Activated CD4-positive, alpha-beta T cell treated with anti-CD3 and anti-CD28 coated beads, Interleukin-10, Interleukin-2, amounts not matched to agents 100 ng/mL and 50 ng/mL, durations not matched to agents 16 hours and 8 hours (primary cell): Measurements from ENCODE around the gene NME7.
"Not testable (repeated sequence)": the region's sequence is repeated elsewhere in the genome, so short reads cannot be mapped to it uniquely, and the experiment has no call there.

ENCODE experiments used
- DNase-seq: peaks from one replicate; pipeline ENCODE4 v3.0.0-alpha.2; 2020

The NME7 gene

GRCh38 chr1:169367686-169368405, at the start of gene NME7, which contains the start of gene BLZF1:
TSS of gene NME7 (minus strand) at chr1:169367797. CDS start at chr1:169367710, 87 bp downstream.
TSS of gene BLZF1 (plus strand) at chr1:169368195. CDS start at chr1:169369523, 1,328 bp downstream.
- peak; percentile 98 for DNase-seq

GRCh38 chr1:169414952-169415351, 47.4 kb upstream of the NME7 start:
- DNase-seq, result no peak

GRCh38 chr1:169408340-169408739, 40.7 kb upstream of the NME7 start:
- not testable (repeated sequence) for DNase-seq

GRCh38 chr1:169402578-169402977, 35.0 kb upstream of the NME7 start:
- not testable (repeated sequence) for DNase-seq

GRCh38 chr1:169395955-169396354, 28.4 kb upstream of the NME7 start:
- DNase-seq, result no peak

- DNase-seq, result no peak
These were observed 24.8 kb upstream of the NME7 start for GRCh38 chr1:169392406-169392805.

GRCh38 chr1:169390303-169390702, 22.7 kb upstream of the NME7 start:
- peak; percentile 81 for DNase-seq

GRCh38 chr1:169387399-169387798, 19.8 kb upstream of the NME7 start:
- DNase-seq, result no peak

GRCh38 chr1:169383449-169383848, 15.9 kb upstream of the NME7 start:
- no peak for DNase-seq

- no peak for DNase-seq
These were observed 13.6 kb upstream of the NME7 start for GRCh38 chr1:169381162-169381561.

- DNase-seq, result peak; percentile 38
These were observed 3.8 kb upstream of the NME7 start for GRCh38 chr1:169371404-169371803.

- DNase-seq, result peak; percentile 31
These were observed 791 bp upstream of the NME7 start for GRCh38 chr1:169368406-169368769.

GRCh38 chr1:169367096-169367685, 406 bp downstream of the NME7 start:
- no peak for DNase-seq

GRCh38 chr1:169364948-169365347, 2.6 kb downstream of the NME7 start:
- DNase-seq, result peak; percentile 86

- peak; percentile 85 for DNase-seq
These were observed 4.4 kb downstream of the NME7 start for GRCh38 chr1:169363046-169363730.

GRCh38 chr1:169361281-169361680, 6.3 kb downstream of the NME7 start:
- DNase-seq, result no peak

GRCh38 chr1:169360415-169360814, 7.2 kb downstream of the NME7 start:
- DNase-seq, result no peak

- peak; percentile 50 for DNase-seq
These were observed 19.1 kb downstream of the NME7 start for GRCh38 chr1:169348383-169349036.

- DNase-seq, result no peak
These were observed 19.8 kb downstream of the NME7 start for GRCh38 chr1:169347688-169348382.

- no peak for DNase-seq
These were observed 21.5 kb downstream of the NME7 start for GRCh38 chr1:169346036-169346589.

- DNase-seq, result no peak
These were observed 22.1 kb downstream of the NME7 start for GRCh38 chr1:169345511-169345910.

GRCh38 chr1:169342096-169342495, 25.5 kb downstream of the NME7 start:
- not testable (repeated sequence) for DNase-seq
